GM18907 (cell line): ENCODE results near the gene USP19.

Source experiments
- ATAC-seq: cut with Tn5 transposase; IDR thresholded peaks from one replicate; pipeline ENCODE4 v1.9.1; 2021; ENCODE audit warnings: mild to moderate bottlenecking, moderate library complexity; ENCODE audit not compliant: unreplicated experiment

USP19 gene

DNA sequence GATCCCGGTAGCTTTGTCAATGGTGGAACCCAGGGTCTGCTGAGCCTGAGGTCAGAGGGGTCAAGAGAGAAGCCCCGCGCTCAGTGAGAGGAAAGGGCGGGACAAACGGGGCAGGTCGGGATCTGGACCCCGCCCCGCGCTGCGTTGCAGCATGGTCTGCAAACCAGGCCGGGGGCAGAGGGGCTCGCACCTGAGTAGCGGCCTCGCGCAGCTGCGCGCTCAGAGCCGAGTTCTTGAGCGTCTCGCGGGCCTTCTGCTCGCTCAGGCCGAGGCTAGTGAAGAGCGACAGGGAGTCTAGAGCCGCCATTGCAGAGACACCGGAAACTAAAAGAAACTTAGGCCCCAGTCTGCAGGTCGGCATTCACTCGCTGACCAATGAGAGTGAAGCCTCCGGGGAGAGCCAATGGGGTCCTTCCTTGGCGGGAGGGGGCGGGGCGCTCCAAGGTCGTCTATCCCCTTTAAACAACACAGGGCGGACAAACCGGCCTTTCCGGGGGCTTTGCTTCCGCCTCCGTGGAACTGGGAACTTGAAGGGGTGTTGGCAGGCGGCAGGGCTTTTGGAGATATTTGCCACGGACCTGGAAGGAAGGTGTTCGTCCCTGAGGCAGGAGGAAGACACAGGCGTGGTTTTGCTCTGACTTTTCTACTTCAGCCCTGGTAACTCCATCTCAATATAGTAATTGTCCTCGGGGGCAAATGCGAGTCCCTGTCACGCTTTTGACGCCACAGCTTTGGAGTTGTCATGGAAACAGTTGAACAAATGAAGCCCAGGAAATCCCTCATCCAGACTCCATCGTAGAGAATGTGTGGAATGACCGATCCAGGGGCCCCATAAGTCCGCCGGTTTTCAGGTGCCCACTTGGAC is 16.0 kb downstream of the USP19 start, which contains the start of gene QARS1:
Gene QARS1, minus strand, starts transcription at position 331 of the 865 bp plus-strand sequence. Its CDS starts 24 bp downstream, at position 307.
- peak; percentile 75 for ATAC-seq

DNA sequence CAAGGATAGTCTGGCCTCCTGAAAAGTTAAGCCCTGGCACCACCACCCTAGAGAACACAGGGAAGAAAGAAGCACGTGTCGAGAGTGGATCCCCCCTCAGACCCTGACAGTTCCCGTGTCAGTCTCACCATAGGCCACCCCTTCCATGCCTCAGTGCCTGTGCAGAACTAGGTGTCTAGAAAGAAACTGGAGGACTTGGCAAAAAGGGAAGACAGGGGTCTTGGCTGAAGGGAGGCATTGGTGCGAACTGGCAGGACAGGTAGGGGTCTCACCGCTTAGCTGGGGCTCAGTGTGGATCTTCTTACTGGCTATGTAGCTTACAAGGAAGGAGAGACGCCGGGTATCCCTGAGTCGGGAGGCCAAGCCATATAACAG is 16.6 kb downstream of the USP19 start:
- no peak for ATAC-seq

DNA sequence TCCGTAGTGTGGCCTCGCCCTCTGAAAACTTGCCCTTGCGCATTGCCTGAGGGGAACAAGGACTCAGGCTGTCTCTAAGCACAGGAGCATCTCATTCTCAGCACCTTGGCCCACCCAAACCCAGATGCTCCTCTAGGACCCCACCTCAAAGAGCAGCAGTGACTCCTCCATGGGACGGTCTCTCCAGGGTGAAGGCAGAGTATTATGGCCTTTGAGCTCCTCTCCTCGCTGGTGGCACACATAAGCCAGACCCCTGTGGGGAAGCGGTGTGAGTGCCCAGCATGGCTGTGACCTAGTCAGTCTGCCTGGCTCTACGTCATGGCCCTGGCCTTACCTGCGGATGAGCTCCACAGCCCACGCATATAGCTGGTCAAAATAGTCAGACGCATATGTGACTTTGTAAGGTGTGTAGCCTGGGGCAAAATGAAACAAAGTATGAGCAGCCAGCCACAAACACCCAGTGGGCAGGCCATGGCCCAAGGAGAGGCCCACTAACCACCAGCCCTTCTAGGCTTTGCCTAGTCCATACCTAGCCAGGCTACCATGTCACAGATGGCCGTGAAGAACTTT is 20.5 kb downstream of the USP19 start:
- no peak for ATAC-seq

DNA sequence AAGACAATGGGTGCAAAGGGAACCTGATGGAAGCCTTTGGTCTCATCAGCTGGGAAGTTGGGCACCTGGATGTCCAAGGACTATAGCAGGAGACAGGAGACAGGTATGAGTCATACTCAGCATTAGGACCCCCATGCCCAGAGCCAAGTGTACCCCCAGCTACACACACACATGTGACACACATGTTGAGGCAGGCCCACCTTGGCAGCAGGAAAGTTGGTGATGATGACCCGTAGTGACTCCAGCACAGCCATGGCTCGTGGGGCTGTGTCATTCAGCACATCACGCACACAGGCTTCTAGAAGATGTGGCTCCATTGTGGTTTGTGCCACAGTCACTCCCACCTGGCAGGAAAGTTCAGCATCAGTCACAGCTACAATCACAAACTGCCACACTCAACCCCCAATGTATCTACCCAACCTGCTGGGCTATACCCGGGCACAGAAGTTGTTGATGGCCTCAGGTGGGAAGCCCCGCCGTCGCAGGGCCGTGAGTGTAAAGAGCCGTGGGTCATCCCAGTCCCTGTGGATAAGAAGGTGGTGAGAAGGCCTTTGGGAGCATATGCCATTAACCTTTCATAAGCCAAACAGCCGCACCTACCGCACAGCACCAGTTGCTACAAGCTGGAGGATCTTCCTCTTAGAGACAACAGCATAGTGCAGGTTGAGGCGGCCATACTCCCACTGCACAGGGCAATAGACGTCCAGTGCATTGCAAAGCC is 21.6 kb downstream of the USP19 start:
- ATAC-seq, result no peak

DNA sequence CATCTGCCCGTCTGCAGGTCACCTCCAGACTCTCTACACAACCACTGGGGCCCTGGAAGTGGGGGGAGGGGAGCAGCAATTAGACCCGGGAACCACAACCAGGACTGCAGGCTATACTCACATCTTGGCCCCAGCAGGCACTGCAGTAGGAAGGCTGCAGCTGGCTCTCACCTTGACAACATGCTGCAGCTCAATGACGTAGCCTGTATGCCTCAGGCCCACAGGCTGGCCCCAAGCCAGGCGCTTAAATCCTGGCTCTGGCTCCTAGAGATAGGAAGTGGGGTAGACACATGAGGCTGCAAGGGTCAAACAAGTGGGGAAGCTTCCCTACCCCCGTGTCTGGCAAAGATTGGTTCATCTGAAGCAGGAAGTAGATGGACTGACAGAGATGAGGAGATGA is 22.2 kb downstream of the USP19 start:
- no peak for ATAC-seq

DNA sequence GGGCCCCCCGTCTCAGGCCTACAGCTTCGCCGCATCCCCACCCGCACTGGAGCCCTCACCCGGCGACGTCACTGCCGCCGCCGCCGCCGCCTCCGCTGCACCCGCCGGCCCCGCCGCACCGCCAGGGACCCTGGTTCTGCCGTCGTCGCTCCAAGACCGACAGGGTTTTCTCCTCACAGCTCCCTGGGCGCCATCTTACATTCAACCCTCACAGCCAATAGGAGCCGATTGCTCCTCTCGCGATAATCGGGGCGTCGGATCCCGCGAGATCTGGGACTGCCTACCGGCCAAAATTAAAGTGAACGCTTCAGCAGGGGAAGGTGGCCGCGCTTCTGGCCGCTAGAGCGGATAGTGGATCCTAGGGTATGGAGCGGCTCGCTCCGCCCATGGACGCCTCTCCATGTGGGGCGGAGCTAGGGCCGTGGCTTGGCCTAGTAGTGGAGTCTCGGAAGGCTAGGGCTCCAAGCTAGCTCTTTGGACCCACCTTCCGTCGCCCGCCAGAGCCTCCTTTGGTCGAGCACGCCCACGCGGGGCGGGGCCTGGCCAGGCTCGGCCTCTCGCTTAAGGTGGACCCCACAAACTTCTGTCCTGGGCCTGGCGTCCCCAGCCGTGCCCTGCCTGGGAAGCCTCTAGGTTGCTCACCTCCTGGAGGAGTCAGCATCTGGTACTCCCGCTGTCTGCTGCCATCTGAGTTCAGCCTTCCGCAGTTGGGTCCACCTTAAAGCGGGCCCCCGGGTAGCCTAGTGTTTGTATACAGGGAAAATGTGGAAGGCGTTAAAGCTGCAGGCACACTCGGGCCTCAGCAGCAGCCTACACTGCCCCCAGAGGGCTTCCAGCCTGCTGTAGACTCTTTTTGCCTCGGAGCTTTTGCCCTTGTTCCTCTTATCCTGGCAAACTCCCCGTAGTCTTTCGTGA is 26.5 kb downstream of the USP19 start, which contains the start of gene QRICH1:
Gene QRICH1, minus strand, starts transcription at position 219 of the 915 bp plus-strand sequence. CDS start 17,054 bp downstream, outside the sequence.
- peak; percentile 79 for ATAC-seq

GRCh38 chr3:49092938-49093852 is 27.4 kb downstream of the USP19 start:
- peak; percentile 41 for ATAC-seq

DNA sequence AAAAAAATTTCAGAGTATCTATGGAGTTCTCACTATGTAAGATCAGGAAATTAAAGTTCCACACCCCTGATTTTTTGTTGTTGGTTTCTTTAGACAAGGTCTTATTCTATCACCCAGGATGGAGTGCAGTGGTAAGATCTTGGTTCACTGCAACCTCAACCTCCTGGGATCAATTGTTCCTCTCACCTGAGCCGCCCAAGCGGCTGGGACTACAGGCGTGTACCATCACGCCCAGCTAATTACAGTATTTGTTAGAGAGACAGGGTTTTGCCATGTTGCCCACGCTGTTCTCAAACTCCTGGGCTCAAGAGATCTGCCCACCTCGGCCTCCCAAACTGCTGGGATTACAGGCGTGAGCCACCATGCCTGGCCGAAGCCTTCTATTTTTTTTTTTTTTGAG is 39.2 kb downstream of the USP19 start:
- ATAC-seq, result no peak

DNA sequence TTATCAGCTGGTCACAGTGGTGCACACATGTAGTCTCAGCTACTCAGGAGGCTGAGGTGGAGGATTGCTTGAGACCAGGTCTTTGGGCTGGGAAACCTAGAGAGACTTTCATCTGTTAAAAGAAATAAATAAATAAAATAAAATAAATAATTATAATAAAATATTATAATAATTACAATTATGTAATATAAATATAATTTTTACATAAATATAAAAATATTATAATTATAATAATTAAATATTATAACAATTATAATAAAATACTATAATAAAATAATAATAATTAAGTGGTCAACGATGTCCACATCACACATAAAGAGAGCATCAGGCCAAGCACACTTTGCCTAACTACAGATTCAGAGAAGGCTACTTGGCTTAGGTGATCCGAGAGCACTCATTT is 41.4 kb downstream of the USP19 start:
- no peak for ATAC-seq

- no peak for ATAC-seq
These were observed 44.0 kb downstream of the USP19 start for GRCh38 chr3:49076646-49077045.

GRCh38 chr3:49076116-49076515 is 44.5 kb downstream of the USP19 start:
- no peak for ATAC-seq
